HTR-8/SVneo (cell line): ENCODE data around the gene CALCOCO1.
"Not testable (repeated sequence)": the region's sequence is repeated elsewhere in the genome, so short reads cannot be mapped to it uniquely, and the experiment has no call there.

ENCODE experiments used
- DNase-seq: peaks from one replicate; pipeline ENCODE4 v3.0.0; 2011; ENCODE audit warnings: low spot score, mixed read lengths; ENCODE audit not compliant: insufficient read length
- FAIRE-seq: peaks from 2 replicates; lab custom pipeline; 2011; peaks lifted over from hg19 to GRCh38; lab: Jason Lieb, UNC

Gene CALCOCO1

GRCh38 chr12:53735556-53735955 is 8.3 kb upstream of the CALCOCO1 start:
- DNase-seq (no peak), FAIRE-seq (no peak)

GRCh38 chr12:53734425-53734824 is 7.2 kb upstream of the CALCOCO1 start:
- FAIRE-seq (no peak), DNase-seq (no peak)

- FAIRE-seq (no peak), DNase-seq (no peak)
Measured at GRCh38 chr12:53733807-53734200, 6.6 kb upstream of the CALCOCO1 start.

GRCh38 chr12:53733051-53733806 is 6.0 kb upstream of the CALCOCO1 start:
- DNase-seq (no peak), FAIRE-seq (no peak)

DNA sequence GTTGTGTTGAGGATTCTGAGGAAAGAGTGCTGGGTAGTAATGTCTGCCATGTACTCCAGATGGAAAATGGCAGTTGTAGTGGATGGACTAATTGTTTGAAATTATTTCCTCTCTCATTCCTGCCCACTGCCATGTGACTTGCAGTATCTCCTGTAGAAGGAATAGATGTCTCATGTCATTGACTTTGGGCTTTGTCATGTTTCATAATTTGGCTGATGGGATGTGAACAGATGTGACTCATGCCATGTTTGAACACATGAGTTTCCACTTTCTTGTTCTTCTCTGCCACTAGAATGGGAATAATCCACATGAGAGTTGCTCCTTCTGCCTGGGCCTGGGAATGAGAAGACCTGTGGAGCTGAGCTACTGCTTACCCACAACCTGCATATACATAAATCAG is 2.4 kb upstream of the CALCOCO1 start:
- DNase-seq (no peak), FAIRE-seq (no peak)

DNA sequence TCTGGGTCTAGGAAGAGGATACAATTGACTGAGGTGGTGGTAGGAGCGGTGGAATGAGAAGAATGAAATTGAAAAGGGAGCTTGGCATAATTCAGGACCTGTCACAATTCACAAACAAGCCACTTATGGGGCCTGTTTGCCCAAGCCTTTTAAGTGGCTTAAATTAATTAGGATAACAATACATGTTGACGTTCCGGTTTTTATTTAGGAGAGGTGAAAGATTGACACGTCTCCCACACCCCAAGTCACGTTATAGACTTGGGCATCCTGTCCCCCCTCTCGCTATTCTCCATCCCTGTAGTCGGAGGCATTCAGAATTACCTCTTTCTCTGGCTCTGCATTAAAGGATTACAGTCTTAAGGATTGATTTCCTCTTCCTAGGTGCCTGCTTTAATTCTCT is 954 bp upstream of the CALCOCO1 start:
- FAIRE-seq: no peak
- no peak for DNase-seq

- DNase-seq (no peak), FAIRE-seq (no peak)
Measured at GRCh38 chr12:53726946-53727309, 324 bp downstream of the CALCOCO1 start.

GRCh38 chr12:53726341-53726740 is 911 bp downstream of the CALCOCO1 start:
- no peak for FAIRE-seq
- DNase-seq: no peak

GRCh38 chr12:53725824-53726223 is 1.4 kb downstream of the CALCOCO1 start:
- no peak for FAIRE-seq

GRCh38 chr12:53722450-53723041 is 4.7 kb downstream of the CALCOCO1 start:
- FAIRE-seq: no peak
- no peak for DNase-seq

More at GRCh38 chr12:53725824-53726223, 1.4 kb downstream of the CALCOCO1 start:
- no peak for DNase-seq

- DNase-seq (no peak), FAIRE-seq (no peak)
Measured at GRCh38 chr12:53720946-53721345, 6.3 kb downstream of the CALCOCO1 start.

GRCh38 chr12:53719649-53720048 is 7.6 kb downstream of the CALCOCO1 start:
- DNase-seq (no peak), FAIRE-seq (no peak)

DNA sequence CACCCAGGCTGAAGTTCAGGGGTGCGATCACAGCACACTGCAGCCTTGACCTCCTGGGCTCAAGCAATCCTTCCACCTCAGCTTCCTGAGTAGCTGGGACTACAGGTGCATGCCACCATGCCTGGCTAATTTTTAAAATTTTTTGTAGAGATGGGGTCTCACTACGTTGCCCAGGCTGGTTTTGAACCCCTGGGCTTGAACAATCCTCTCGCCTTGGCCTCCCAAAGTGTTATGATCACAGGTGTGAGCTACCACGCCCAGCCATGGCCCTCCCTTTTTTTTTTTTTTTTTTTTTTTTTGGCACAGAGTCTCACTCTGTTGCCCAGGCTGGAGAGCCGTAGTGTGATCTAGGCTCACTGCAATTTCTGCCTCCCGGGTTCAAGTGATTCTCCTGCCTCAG is 8.7 kb downstream of the CALCOCO1 start:
- FAIRE-seq, DNase-seq: not testable (repeated sequence)

- FAIRE-seq (no peak), DNase-seq (no peak)
Measured at GRCh38 chr12:53717319-53717718, 9.9 kb downstream of the CALCOCO1 start.

DNA sequence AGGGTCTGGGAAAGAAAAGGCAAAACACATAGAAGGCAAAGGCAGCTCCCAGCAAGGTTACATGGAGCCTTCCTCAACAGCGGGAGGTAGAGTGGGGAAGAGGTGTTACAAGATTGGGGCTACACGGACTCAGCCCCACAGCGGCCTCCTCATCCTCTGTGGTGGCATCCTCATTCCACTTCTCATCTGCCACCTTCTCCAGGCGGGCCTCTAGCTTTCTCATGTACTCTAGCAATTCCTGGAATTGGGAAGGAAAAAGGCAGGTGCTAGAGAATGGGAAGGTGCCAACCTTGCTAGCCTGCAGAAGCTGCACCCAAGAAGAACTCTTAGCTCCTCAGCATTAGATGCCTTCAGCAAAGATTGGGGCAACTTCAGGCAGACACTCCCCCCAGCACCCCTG is 13.2 kb downstream of the CALCOCO1 start:
- no peak for FAIRE-seq
- no peak for DNase-seq

- DNase-seq (no peak), FAIRE-seq (no peak)
Measured at GRCh38 chr12:53713516-53713915, 13.7 kb downstream of the CALCOCO1 start.

DNA sequence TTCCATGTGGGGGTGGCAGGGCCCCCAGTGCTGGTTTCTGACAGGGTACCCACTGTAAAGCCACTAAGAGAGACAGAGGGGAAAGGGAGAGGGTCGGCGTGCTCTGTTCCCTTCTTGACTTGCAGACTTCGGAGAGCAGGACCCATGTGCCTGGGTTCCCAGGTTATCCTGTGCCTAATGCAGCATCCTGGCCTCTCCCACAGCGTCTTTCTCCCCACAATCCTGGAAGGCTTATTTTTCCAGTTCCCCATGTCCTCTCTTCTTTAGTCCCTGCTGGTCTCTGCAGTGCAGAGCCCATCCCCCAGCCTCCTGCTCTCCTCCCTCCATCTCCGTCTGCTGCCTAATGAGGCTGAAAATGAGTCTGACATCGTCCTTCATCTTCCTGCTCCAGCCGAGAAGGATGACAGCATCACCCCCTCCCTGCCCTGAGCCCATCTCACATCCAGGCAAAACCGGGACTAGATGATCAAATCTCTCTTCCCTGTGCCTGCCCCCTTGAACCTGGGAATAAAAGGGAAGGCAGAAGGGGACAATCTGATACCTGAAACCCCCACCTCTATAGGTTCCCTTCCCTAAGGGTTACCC is 15.1 kb downstream of the CALCOCO1 start:
- FAIRE-seq (no peak), DNase-seq (no peak)

- no peak for DNase-seq
- FAIRE-seq: no peak
Measured at GRCh38 chr12:53710091-53710490, 17.2 kb downstream of the CALCOCO1 start.

DNA sequence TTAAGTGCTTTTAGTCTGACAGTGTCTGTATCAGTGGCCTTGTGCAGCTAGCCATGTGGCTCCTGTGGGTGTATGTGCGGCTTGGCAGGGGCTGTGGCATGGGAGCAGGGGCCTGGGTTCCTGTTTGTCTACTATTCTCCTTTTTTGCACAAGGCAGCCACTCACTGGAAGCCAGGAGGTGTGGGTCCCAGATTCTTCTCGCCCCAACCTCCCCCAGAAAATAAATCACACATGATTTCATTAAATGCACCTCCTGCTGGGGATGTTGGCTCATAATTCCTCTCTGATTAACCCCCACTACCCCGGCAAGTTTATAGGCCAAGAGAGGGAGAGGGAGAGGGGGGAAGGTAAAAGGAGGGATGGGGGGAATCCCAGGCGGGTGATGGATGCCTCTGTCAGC is 17.6 kb downstream of the CALCOCO1 start:
- no peak for DNase-seq
- FAIRE-seq: no peak

- FAIRE-seq: no peak
Measured at GRCh38 chr12:53706080-53706479, 21.2 kb downstream of the CALCOCO1 start.

GRCh38 chr12:53703756-53704155 is 23.5 kb downstream of the CALCOCO1 start:
- no peak for FAIRE-seq
- DNase-seq: no peak

More at GRCh38 chr12:53706080-53706479, 21.2 kb downstream of the CALCOCO1 start:
- DNase-seq: no peak
